HFF-Myc (cell line): ENCODE data around the gene PDXDC1.
"Not testable (repeated sequence)": the region's sequence is repeated elsewhere in the genome, so short reads cannot be mapped to it uniquely, and the experiment has no call there.

Experiments used
- DNase-seq: peaks from one replicate; pipeline ENCODE4 v3.0.0-alpha.2; 2011; ENCODE audit warnings: low read depth; ENCODE audit errors: extremely low read depth
- H3K4me3 ChIP-seq: replicated peaks from 2 replicates; pipeline ENCODE4 v1.5.1; 2011; ENCODE audit warnings: low read depth, mild to moderate bottlenecking, control low read depth, low read length

The PDXDC1 gene

GRCh38 chr16:15154005-15154404, 179.2 kb downstream of the PDXDC1 start:
- not testable (repeated sequence) for DNase-seq

GRCh38 chr16:15154650-15155562, 180.1 kb downstream of the PDXDC1 start:
- peak overlapping the region; percentile 33 for H3K4me3 ChIP-seq
- peak; percentile 42 for DNase-seq

More at GRCh38 chr16:15154005-15154404, 179.2 kb downstream of the PDXDC1 start:
- peak overlapping the region; percentile 47 for H3K4me3 ChIP-seq

GRCh38 chr16:15157644-15158043, 182.8 kb downstream of the PDXDC1 start:
- DNase-seq, H3K4me3 ChIP-seq: not testable (repeated sequence)

GRCh38 chr16:15159671-15160070, 184.8 kb downstream of the PDXDC1 start:
- H3K4me3 ChIP-seq, DNase-seq: not testable (repeated sequence)

GRCh38 chr16:15160571-15160970, 185.7 kb downstream of the PDXDC1 start:
- DNase-seq, H3K4me3 ChIP-seq: not testable (repeated sequence)

GRCh38 chr16:15163055-15163454, 188.2 kb downstream of the PDXDC1 start:
- H3K4me3 ChIP-seq, DNase-seq: not testable (repeated sequence)

GRCh38 chr16:15166177-15166576, 191.4 kb downstream of the PDXDC1 start:
- DNase-seq: not testable (repeated sequence)

GRCh38 chr16:15168303-15168702, 193.5 kb downstream of the PDXDC1 start:
- not testable (repeated sequence) for DNase-seq, H3K4me3 ChIP-seq

More at GRCh38 chr16:15166177-15166576, 191.4 kb downstream of the PDXDC1 start:
- H3K4me3 ChIP-seq: not testable (repeated sequence)

GRCh38 chr16:15168953-15169652, 194.3 kb downstream of the PDXDC1 start:
- not testable (repeated sequence) for DNase-seq, H3K4me3 ChIP-seq

- H3K4me3 ChIP-seq, DNase-seq: not testable (repeated sequence)
Measured at GRCh38 chr16:15179909-15180308, 205.1 kb downstream of the PDXDC1 start.

GRCh38 chr16:15180946-15181345, 206.1 kb downstream of the PDXDC1 start:
- not testable (repeated sequence) for H3K4me3 ChIP-seq, DNase-seq

GRCh38 chr16:15184000-15184399, 209.2 kb downstream of the PDXDC1 start:
- DNase-seq, H3K4me3 ChIP-seq: not testable (repeated sequence)
